Keratinocyte (primary cell): ENCODE results near the gene RPS29.

Experiments
- EZH2 ChIP-seq: IDR thresholded peaks from one replicate; pipeline ENCODE4 v1.6.1; 2012; ENCODE audit warnings: inconsistent platforms, mild to moderate bottlenecking, low read length, moderate library complexity
- TF ChIP-seq, protein P1 (sequence below), 3 experiments: IDR thresholded peaks in 1 of 3; conservative IDR thresholded peaks in 1 of 3; optimal IDR thresholded peaks in 1 of 3; 2 replicates in 2 of 3; 3 replicates in 1 of 3; pipeline versions ENCODE3 to v1.5.1; 2011; ENCODE audit warnings: low read length in 3 of 3, mild to moderate bottlenecking in 3 of 3, moderate library complexity in 2 of 3, control low read depth in 1 of 3, inconsistent platforms in 1 of 3; ENCODE audit not compliant: insufficient read depth in 2 of 3; ENCODE audit errors: extremely low read depth in 1 of 3

DNA sequence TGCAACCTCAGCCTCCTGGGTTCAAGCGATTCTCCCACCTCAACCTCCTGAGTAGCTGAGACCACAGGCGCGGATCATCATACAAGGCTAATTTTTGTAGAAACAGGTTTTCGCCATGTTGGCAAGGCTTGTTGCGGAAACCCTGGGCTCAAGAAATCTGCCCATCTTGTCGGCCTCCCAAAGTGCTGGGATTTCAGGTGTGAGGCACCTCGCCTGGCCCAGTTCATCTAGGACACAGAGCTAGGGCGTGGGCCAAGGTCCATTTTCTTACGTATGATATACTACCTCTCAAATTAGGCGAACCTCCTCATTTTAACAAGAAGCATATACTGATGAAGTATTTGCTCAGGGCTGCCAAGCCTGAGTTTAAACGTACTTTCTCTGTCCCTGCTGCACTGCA, 2.1 kb downstream of the RPS29 start:
- TF ChIP-seq, protein P1, sequence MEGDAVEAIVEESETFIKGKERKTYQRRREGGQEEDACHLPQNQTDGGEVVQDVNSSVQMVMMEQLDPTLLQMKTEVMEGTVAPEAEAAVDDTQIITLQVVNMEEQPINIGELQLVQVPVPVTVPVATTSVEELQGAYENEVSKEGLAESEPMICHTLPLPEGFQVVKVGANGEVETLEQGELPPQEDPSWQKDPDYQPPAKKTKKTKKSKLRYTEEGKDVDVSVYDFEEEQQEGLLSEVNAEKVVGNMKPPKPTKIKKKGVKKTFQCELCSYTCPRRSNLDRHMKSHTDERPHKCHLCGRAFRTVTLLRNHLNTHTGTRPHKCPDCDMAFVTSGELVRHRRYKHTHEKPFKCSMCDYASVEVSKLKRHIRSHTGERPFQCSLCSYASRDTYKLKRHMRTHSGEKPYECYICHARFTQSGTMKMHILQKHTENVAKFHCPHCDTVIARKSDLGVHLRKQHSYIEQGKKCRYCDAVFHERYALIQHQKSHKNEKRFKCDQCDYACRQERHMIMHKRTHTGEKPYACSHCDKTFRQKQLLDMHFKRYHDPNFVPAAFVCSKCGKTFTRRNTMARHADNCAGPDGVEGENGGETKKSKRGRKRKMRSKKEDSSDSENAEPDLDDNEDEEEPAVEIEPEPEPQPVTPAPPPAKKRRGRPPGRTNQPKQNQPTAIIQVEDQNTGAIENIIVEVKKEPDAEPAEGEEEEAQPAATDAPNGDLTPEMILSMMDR (optimal IDR thresholded peaks at IDR 0.05 in 1 of 3, IDR thresholded peaks at IDR 0.05 in 1 of 3, conservative IDR thresholded peaks at IDR 0.05 in 1 of 3; ENCODE audit: extremely low read depth in 1 of 3, insufficient read depth in 2 of 3, low read length in 3 of 3) = no peak
- TF ChIP-seq EZH2 = no peak
